GM19467 (cell line): ENCODE measurements around the gene F3.

Source experiments
- ATAC-seq: cut with Tn5 transposase; IDR thresholded peaks from one replicate; pipeline ENCODE4 v1.9.1; 2021; ENCODE audit warnings: mild to moderate bottlenecking, moderate library complexity; ENCODE audit not compliant: unreplicated experiment

F3 gene

GRCh38 chr1:94553323-94553730, 11.8 kb upstream of the F3 start:
- ATAC-seq: no peak

- ATAC-seq: no peak
Observed at GRCh38 chr1:94552071-94552586, 10.6 kb upstream of the F3 start.

GRCh38 chr1:94551449-94551848, 9.9 kb upstream of the F3 start:
- ATAC-seq: no peak

GRCh38 chr1:94550800-94551241, 9.3 kb upstream of the F3 start:
- ATAC-seq: no peak

GRCh38 chr1:94550396-94550795, 8.8 kb upstream of the F3 start:
- no peak for ATAC-seq

- ATAC-seq: no peak
Observed at GRCh38 chr1:94549706-94550105, 8.1 kb upstream of the F3 start.

GRCh38 chr1:94544706-94545490, 3.3 kb upstream of the F3 start:
- no peak for ATAC-seq

- ATAC-seq: no peak
Observed at GRCh38 chr1:94543893-94544635, 2.5 kb upstream of the F3 start.

GRCh38 chr1:94543001-94543400, 1.4 kb upstream of the F3 start:
- ATAC-seq: no peak

GRCh38 chr1:94542088-94542870, 720 bp upstream of the F3 start:
- ATAC-seq: peak; percentile 14

GRCh38 chr1:94540440-94541245, 916 bp downstream of the F3 start:
- ATAC-seq: no peak

GRCh38 chr1:94539496-94539895, 2.1 kb downstream of the F3 start:
- ATAC-seq: no peak

- ATAC-seq: no peak
Observed at GRCh38 chr1:94538243-94538827, 3.2 kb downstream of the F3 start.

GRCh38 chr1:94537254-94537653, 4.3 kb downstream of the F3 start:
- no peak for ATAC-seq

GRCh38 chr1:94535879-94536278, 5.7 kb downstream of the F3 start:
- no peak for ATAC-seq

GRCh38 chr1:94535095-94535494, 6.5 kb downstream of the F3 start:
- ATAC-seq: no peak

GRCh38 chr1:94532077-94532476, 9.5 kb downstream of the F3 start:
- no peak for ATAC-seq

GRCh38 chr1:94531664-94532063, 9.9 kb downstream of the F3 start:
- ATAC-seq: no peak

- no peak for ATAC-seq
Observed at GRCh38 chr1:94530373-94530878, 11.1 kb downstream of the F3 start.

GRCh38 chr1:94529416-94529815, 12.1 kb downstream of the F3 start:
- no peak for ATAC-seq
